IMR-90 (cell line): ENCODE data around the gene ARHGAP12. TPM values are rescaled to one million over a fixed set of nuclear protein-coding genes. Genes with fewer than 3 reads are reported as not detected.

Source experiments
- ATAC-seq: fragments of 200-7000 bp; cut with Tn5 transposase; 2 replicates; pipeline ENCODE4 v1.9.1; 2020; ENCODE audit warnings: low read depth, mild to moderate bottlenecking, moderate library complexity
- BruUV-seq: library from RNA; stranded (reverse); fragments of 400-500 nt; replicated peaks from 2 replicates; lab custom pipeline; 2021; lab: Mats Ljungman, UMichigan
- CTCF ChIA-PET: fragments of 300-600 bp; formaldehyde crosslinking; extraction: SDS; loops from one replicate; lab custom pipeline; 2021; ENCODE audit warnings: antibody characterized with exemption; lab: Yijun Ruan, JAX
- POLR2A ChIA-PET: fragments of 300-600 bp; sonication (Branson Sonifier 250); formaldehyde crosslinking; loops from one replicate; lab custom pipeline; 2022; ENCODE audit warnings: antibody characterized with exemption; ENCODE audit not compliant: unreplicated experiment; lab: Charles Lee
- DNase-seq: peaks from one replicate; pipeline ENCODE4 v3.0.0; 2013
- H2AFZ ChIP-seq: replicated peaks from 2 replicates; pipeline ENCODE3; 2013; ENCODE audit warnings: low read length, mild to moderate bottlenecking; ENCODE audit not compliant: poor library complexity
- H2AK5ac ChIP-seq: 2 replicates; pipeline ENCODE4 v1.6.1; 2013; ENCODE audit warnings: low read depth, low read length, inconsistent platforms
- H2AK9ac ChIP-seq: replicated peaks from 2 replicates; pipeline ENCODE3; 2013; ENCODE audit warnings: mild to moderate bottlenecking, low read depth, low read length, moderate library complexity; ENCODE audit not compliant: poor library complexity
- H2BK120ac ChIP-seq: 2 replicates; pipeline ENCODE4 v1.6.1; 2013; ENCODE audit warnings: low read depth, low read length, inconsistent platforms
- H2BK15ac ChIP-seq: 3 replicates; pipeline ENCODE4 v1.6.1; 2013; ENCODE audit warnings: low read depth, low read length, inconsistent platforms
- H2BK20ac ChIP-seq: 2 replicates; pipeline ENCODE4 v1.6.1; 2013; ENCODE audit warnings: low read depth, mild to moderate bottlenecking, inconsistent platforms, low read length, moderate library complexity
- H2BK5ac ChIP-seq: 2 replicates; pipeline ENCODE4 v1.6.1; 2013; ENCODE audit warnings: mild to moderate bottlenecking, low read depth, low read length, inconsistent platforms; ENCODE audit not compliant: poor library complexity, severe bottlenecking
- H3K14ac ChIP-seq: replicated peaks from 2 replicates; pipeline ENCODE4 v1.6.1; 2013; ENCODE audit warnings: low read depth, low read length, inconsistent platforms
- H3K18ac ChIP-seq: 2 replicates; pipeline ENCODE4 v1.6.1; 2013; ENCODE audit warnings: low read depth, low read length, control low read depth
- H3K23ac ChIP-seq: 2 replicates; pipeline ENCODE4 v1.6.1; 2013; ENCODE audit warnings: low read depth, low read length, inconsistent platforms
- H3K27ac ChIP-seq: 2 replicates; pipeline ENCODE4 v1.5.1; 2013; ENCODE audit warnings: mild to moderate bottlenecking, control low read depth, low read length; ENCODE audit not compliant: insufficient read depth
- H3K27me3 ChIP-seq: 2 replicates; pipeline ENCODE4 v1.6.1; 2013; ENCODE audit warnings: low read length; ENCODE audit not compliant: control insufficient read depth, insufficient read depth
- H3K36me3 ChIP-seq: 2 replicates; pipeline ENCODE4 v1.6.1; 2013; ENCODE audit warnings: low read length, mixed read lengths; ENCODE audit not compliant: control insufficient read depth, insufficient read depth
- H3K4ac ChIP-seq: 2 replicates; pipeline ENCODE4 v1.6.1; 2013; ENCODE audit warnings: low read depth, low read length, inconsistent platforms
- H3K4me1 ChIP-seq: 2 replicates; pipeline ENCODE4 v1.6.1; 2013; ENCODE audit warnings: low read length, mixed read lengths; ENCODE audit not compliant: control insufficient read depth, insufficient read depth
- H3K4me2 ChIP-seq: 2 replicates; pipeline ENCODE4 v1.6.1; 2013; ENCODE audit warnings: low read depth, mild to moderate bottlenecking, control low read depth, low read length, moderate library complexity
- H3K4me3 ChIP-seq: 2 replicates; pipeline ENCODE4 v1.5.1; 2013; ENCODE audit warnings: low read depth, mild to moderate bottlenecking, control low read depth, low read length, moderate library complexity; ENCODE audit not compliant: insufficient read depth
- H3K56ac ChIP-seq: 2 replicates; pipeline ENCODE4 v1.6.1; 2013; ENCODE audit warnings: low read length, inconsistent platforms; ENCODE audit not compliant: insufficient read depth; ENCODE audit errors: extremely low read depth
- H3K79me1 ChIP-seq, 2 experiments: 2 replicates each; pipeline ENCODE4 v1.6.1; 2013; ENCODE audit warnings: low read length in 2 of 2, inconsistent platforms in 1 of 2, low read depth in 1 of 2
- H3K9ac ChIP-seq: 2 replicates; pipeline ENCODE4 v1.6.1; 2013; ENCODE audit warnings: low read depth, low read length, control low read depth
- H3K9me1 ChIP-seq: 2 replicates; pipeline ENCODE4 v1.6.1; 2013; ENCODE audit warnings: low read length, inconsistent platforms; ENCODE audit not compliant: insufficient read depth
- H3K9me3 ChIP-seq: 2 replicates; pipeline ENCODE4 v1.6.1; 2013; ENCODE audit warnings: low read length; ENCODE audit not compliant: control insufficient read depth, insufficient read depth
- H4K20me1 ChIP-seq: 2 replicates; pipeline ENCODE4 v1.6.1; 2013; ENCODE audit warnings: low read length, inconsistent platforms; ENCODE audit not compliant: insufficient read depth
- H4K5ac ChIP-seq: 2 replicates; pipeline ENCODE4 v1.6.1; 2013; ENCODE audit warnings: mild to moderate bottlenecking, low read depth, low read length, control low read depth
- H4K8ac ChIP-seq, 2 experiments: 2 replicates each; pipeline ENCODE4 v1.6.1; 2013; ENCODE audit warnings: low read depth in 2 of 2, low read length in 2 of 2, control low read depth in 1 of 2, inconsistent platforms in 1 of 2
- H4K91ac ChIP-seq: 2 replicates; pipeline ENCODE4 v1.6.1; 2013; ENCODE audit warnings: low read depth, low read length, inconsistent platforms; ENCODE audit not compliant: insufficient read depth
- BHLHE40 ChIP-seq: fragments of 150-350 bp; IDR thresholded peaks from 2 replicates; pipeline ENCODE4 v1.6.1; 2016; ENCODE audit warnings: mild to moderate bottlenecking, low read depth, low read length
- CEBPB ChIP-seq: IDR thresholded peaks from 2 replicates; pipeline ENCODE4 v1.6.1; 2012; ENCODE audit warnings: low read depth, low read length, improper control_type of control experiment
- CHD1 ChIP-seq: IDR thresholded peaks from 2 replicates; pipeline ENCODE4 v1.6.1; 2012; ENCODE audit warnings: low read depth, low read length, improper control_type of control experiment
- CTCF ChIP-seq: conservative IDR thresholded peaks from 2 replicates; pipeline ENCODE4 v1.5.1; 2012; ENCODE audit warnings: mild to moderate bottlenecking, low read depth, low read length, improper control_type of control experiment
- ELK1 ChIP-seq: fragments of 150-350 bp; IDR thresholded peaks from 2 replicates; pipeline ENCODE4 v1.6.1; 2016; ENCODE audit warnings: low read depth, mild to moderate bottlenecking, low read length, moderate library complexity, borderline replicate concordance
- FOS ChIP-seq: fragments of 150-350 bp; IDR thresholded peaks from 2 replicates; pipeline ENCODE4 v1.6.1; 2016; ENCODE audit warnings: low read depth, low read length
- MAFK ChIP-seq: IDR thresholded peaks from 2 replicates; pipeline ENCODE4 v1.6.1; 2012; ENCODE audit warnings: low read depth, low read length, improper control_type of control experiment
- MAZ ChIP-seq: IDR thresholded peaks from 2 replicates; pipeline ENCODE4 v1.6.1; 2012; ENCODE audit warnings: low read depth, mild to moderate bottlenecking, low read length, improper control_type of control experiment, moderate library complexity, borderline replicate concordance
- MXI1 ChIP-seq: IDR thresholded peaks from 2 replicates; pipeline ENCODE4 v1.6.1; 2012; ENCODE audit warnings: low read depth, mild to moderate bottlenecking, low read length, moderate library complexity, borderline replicate concordance
- NFE2L2 ChIP-seq: fragments of 150-350 bp; IDR thresholded peaks from 2 replicates; pipeline ENCODE4 v1.6.1; 2016; ENCODE audit warnings: low read depth, mild to moderate bottlenecking, low read length
- POLR2A ChIP-seq: IDR thresholded peaks from 2 replicates; pipeline ENCODE4 v1.6.1; 2012; ENCODE audit warnings: mild to moderate bottlenecking, low read depth, low read length
- RAD21 ChIP-seq: IDR thresholded peaks from 2 replicates; pipeline ENCODE4 v1.6.1; 2012; ENCODE audit warnings: low read length, improper control_type of control experiment
- RCOR1 ChIP-seq: IDR thresholded peaks from 2 replicates; pipeline ENCODE4 v1.6.1; 2012; ENCODE audit warnings: mild to moderate bottlenecking, low read length, improper control_type of control experiment; ENCODE audit not compliant: insufficient replicate concordance
- RFX5 ChIP-seq: IDR thresholded peaks from 2 replicates; pipeline ENCODE4 v1.8.0; 2012; ENCODE audit warnings: low read depth, mild to moderate bottlenecking, low read length, moderate library complexity
- SMC3 ChIP-seq: fragments of 150-350 bp; IDR thresholded peaks from 2 replicates; pipeline ENCODE4 v1.6.1; 2016; ENCODE audit warnings: low read depth, mild to moderate bottlenecking, antibody characterized with exemption, low read length, moderate library complexity
- USF2 ChIP-seq: fragments of 150-350 bp; IDR thresholded peaks from 2 replicates; pipeline ENCODE4 v1.6.1; 2017; ENCODE audit warnings: mild to moderate bottlenecking, antibody characterized with exemption, low read length, low read depth
- WGBS, 2 experiments: methylation state at CpG; one replicate each; pipeline versions ENCODE4 v1.1.5 to v1.1.7; 2013; ENCODE audit warnings: missing lambda C conversion rate in 2 of 2; ENCODE audit not compliant: insufficient read length in 1 of 2; ENCODE audit errors: extremely low coverage in 2 of 2; 5-methylcytosine and 5-hydroxymethylcytosine counted together
- dilution Hi-C: fragments of 300-500 bp; cut with HindIII; formaldehyde crosslinking; loops from one replicate; pipeline ENCODE4 v1.14.3; 2018; ENCODE audit warnings: low sequenced_read_pairs; ENCODE audit not compliant: unreplicated experiment
- in situ Hi-C: fragments of 300-500 bp; cut with MboI; formaldehyde crosslinking; loops from 3 replicates; pipeline ENCODE4 v1.14.3; 2019; ENCODE audit warnings: low sequenced_read_pairs, inconsistent platforms, mixed read lengths
- intact Hi-C: fragments of 100-400 bp; cut with micrococcal nuclease; formaldehyde crosslinking; loops from 2 replicates; pipeline ENCODE4 v1.10.0; 2022
- polyA plus RNA-seq, 3 experiments: library from polyadenylated mRNA; depleted of rRNA; stranded (reverse); fragments of >200 nt; gene quantifications; 2 replicates each; pipeline ENCODE4 v1.2.3, GENCODE V29; 2012; ENCODE audit warnings: low replicate concordance in 1 of 3
- total RNA-seq: library from RNA; depleted of rRNA; stranded (reverse); fragments of >200 nt; gene quantifications from 2 replicates; pipeline ENCODE4 v1.2.3, GENCODE V29; 2012

The ARHGAP12 gene
- total and polyA plus RNA-seq, 2 of the 4 experiments (the other 2 are of a cell fraction): 9.0 to 28.5 TPM

GRCh38 chr10:31912289-31912688 is 16.3 kb downstream of the ARHGAP12 start:
- no peak overlapping the region for H3K4ac ChIP-seq
- H2AFZ ChIP-seq: no peak overlapping the region
- H3K9me3 ChIP-seq: no peaks in the 10 kb centered on the region
- H3K9ac ChIP-seq: no peak overlapping the region
- H2BK5ac ChIP-seq: no peak overlapping the region
- CTCF ChIA-PET: interaction anchor here (1.8 kb wide), 1 partner anchor 18 kb away, joined by 4 read pairs; no protein-coding TSS in a partner anchor
- no peak overlapping the region for H2BK20ac ChIP-seq
- ATAC-seq: peak; percentile 72
- H3K9me1 ChIP-seq: peaks cover 13% of the 10 kb centered on the region
- peak overlapping the region; percentile 8; the same call in 1 of the 3 replicates for H2BK15ac ChIP-seq
- peak overlapping the region; percentile 2; the same call in 1 of the 2 replicates for H2AK5ac ChIP-seq
- DNase-seq: peak; percentile 59
- no peak overlapping the region; the same call in 1 of the 2 replicates for H3K4me3 ChIP-seq
- no peak overlapping the region for H4K8ac ChIP-seq
- H3K4me2 ChIP-seq: peak overlapping the region; percentile 78
- no TSS peak for BruUV-seq
- H3K14ac ChIP-seq: no peak overlapping the region; the same call in 1 of the 2 replicates
- WGBS, 2 experiments: no CpG with 5 or more reads among the region's 2 CpGs
- H2BK120ac ChIP-seq: no peak overlapping the region
- no peak overlapping the region for H3K27ac ChIP-seq
- peaks cover 56% of the 10 kb centered on the region for H4K20me1 ChIP-seq
- POLR2A ChIA-PET: no interaction called here
- no peak overlapping the region for H3K23ac ChIP-seq
- peaks cover 11% of the 10 kb centered on the region for H3K4me1 ChIP-seq
- no peak overlapping the region for H4K5ac ChIP-seq
- H3K27me3 ChIP-seq: no peaks in the 10 kb centered on the region
- H3K79me1 ChIP-seq: peaks cover 23 to 66% of the 10 kb centered on the region in 2 experiments
- no peak overlapping the region for H2AK9ac ChIP-seq
- in situ Hi-C loops (no loop called here), intact Hi-C loops (no loop called here), dilution Hi-C loops (no loop called here)
- TF ChIP-seq CEBPB (no peak), RCOR1 (no peak), CTCF (no peak), MAFK (no peak), MAZ (no peak), BHLHE40 (no peak), MXI1 (no peak), FOS (no peak), CHD1 (no peak), SMC3 (no peak), NFE2L2 (no peak), RFX5 (no peak), RAD21 (no peak), POLR2A (no peak), ELK1 (no peak), USF2 (no peak)
- no peak overlapping the region for H3K18ac ChIP-seq
- H4K91ac ChIP-seq: no peak overlapping the region
- H3K36me3 ChIP-seq: peaks cover 3% of the 10 kb centered on the region
- no peak overlapping the region for H3K56ac ChIP-seq
